ENCODE measurements around the gene TFCP2L1. TPM values are rescaled to one million over a fixed set of nuclear protein-coding genes. Genes with fewer than 3 reads are reported as not detected.

TFCP2L1 gene
- total RNA-seq, 3 donors from 2014 or later: 0.03 to 0.08 (median 0.05) TPM

DNA sequence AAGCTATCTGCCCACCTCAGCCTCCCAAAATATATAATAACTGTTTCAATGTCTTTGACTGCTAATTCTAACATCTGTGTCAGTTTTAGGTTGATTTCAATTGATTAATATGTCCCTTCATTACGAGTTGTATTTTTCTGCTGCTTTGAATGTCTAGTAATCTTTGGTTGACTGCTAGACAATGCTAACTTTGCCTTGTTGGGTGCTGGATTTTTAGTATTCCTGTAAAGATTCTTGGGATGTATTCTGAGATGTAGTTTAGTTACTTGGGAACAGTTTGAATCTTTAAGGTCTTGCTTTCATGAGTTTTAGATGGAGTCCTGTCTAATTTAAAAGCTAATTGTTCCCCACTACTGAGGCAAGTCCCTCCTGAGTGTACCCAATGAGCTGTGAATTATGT is 114.4 kb downstream of the TFCP2L1 start:
- DNase-seq (no peak), ATAC-seq (no peak)
- Mint-ChIP-seq H3K4me1 (ENCODE audit: low read depth) (no peaks in the 10 kb centered on the region), H3K27me3 (ENCODE audit: low read depth) (peaks cover 12% of the 10 kb centered on the region), H3K9me3 (peaks cover 4% of the 10 kb centered on the region), H3K4me3 (no peak overlapping the region), H3K36me3 (ENCODE audit: insufficient read depth) (no peaks in the 10 kb centered on the region)

DNA sequence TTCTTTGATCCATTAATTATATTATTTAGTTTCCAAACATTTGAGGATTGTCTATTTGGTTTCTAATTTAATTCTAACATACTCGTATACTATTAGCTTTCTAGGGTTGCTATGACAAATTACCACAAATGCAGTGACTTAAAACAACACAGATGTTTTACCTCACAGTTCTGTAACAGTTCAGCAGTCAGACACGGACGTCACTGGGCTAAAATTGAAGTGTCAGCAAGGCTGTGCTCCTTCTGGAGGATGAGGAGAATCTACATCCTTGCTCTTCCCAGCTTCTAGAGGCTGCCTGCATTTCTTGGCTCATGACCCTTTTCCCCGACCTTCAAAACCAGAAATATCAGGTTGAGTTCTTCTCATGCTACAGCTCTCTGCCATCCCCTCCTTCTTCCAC is 117.6 kb downstream of the TFCP2L1 start:
- Mint-ChIP-seq H3K4me3 (no peak overlapping the region), H3K27me3 (ENCODE audit: low read depth) (peaks cover 8% of the 10 kb centered on the region)

More for the DNA sequence above, 117.6 kb downstream of the TFCP2L1 start:
- Mint-ChIP-seq H3K4me1 (ENCODE audit: low read depth) (no peaks in the 10 kb centered on the region), H3K36me3 (ENCODE audit: insufficient read depth) (peaks cover 2% of the 10 kb centered on the region), H3K9me3 (peaks cover 8% of the 10 kb centered on the region)
- ATAC-seq: no peak
- DNase-seq: no peak

Other genes starting within 250 kb of the TFCP2L1 start
- gene RNU4ATAC, start 245.7 kb upstream of the TFCP2L1 start, total RNA-seq: not detected